IMR-90 (cell line): ENCODE data around the gene NOS2. TPM values are rescaled to one million over a fixed set of nuclear protein-coding genes. Genes with fewer than 3 reads are reported as not detected.

ENCODE experiments used
- ATAC-seq: fragments of 200-7000 bp; cut with Tn5 transposase; 2 replicates; pipeline ENCODE4 v1.9.1; 2020; ENCODE audit warnings: low read depth, mild to moderate bottlenecking, moderate library complexity
- BruUV-seq: library from RNA; stranded (reverse); fragments of 400-500 nt; replicated peaks from 2 replicates; lab custom pipeline; 2021; lab: Mats Ljungman, UMichigan
- CTCF ChIA-PET: fragments of 300-600 bp; formaldehyde crosslinking; extraction: SDS; loops from one replicate; lab custom pipeline; 2021; ENCODE audit warnings: antibody characterized with exemption; lab: Yijun Ruan, JAX
- POLR2A ChIA-PET: fragments of 300-600 bp; sonication (Branson Sonifier 250); formaldehyde crosslinking; loops from one replicate; lab custom pipeline; 2022; ENCODE audit warnings: antibody characterized with exemption; ENCODE audit not compliant: unreplicated experiment; lab: Charles Lee
- DNase-seq: peaks from one replicate; pipeline ENCODE4 v3.0.0; 2013
- H2AFZ ChIP-seq: replicated peaks from 2 replicates; pipeline ENCODE3; 2013; ENCODE audit warnings: low read length, mild to moderate bottlenecking; ENCODE audit not compliant: poor library complexity
- H2AK5ac ChIP-seq: 2 replicates; pipeline ENCODE4 v1.6.1; 2013; ENCODE audit warnings: low read depth, low read length, inconsistent platforms
- H2AK9ac ChIP-seq: replicated peaks from 2 replicates; pipeline ENCODE3; 2013; ENCODE audit warnings: mild to moderate bottlenecking, low read depth, low read length, moderate library complexity; ENCODE audit not compliant: poor library complexity
- H2BK120ac ChIP-seq: 2 replicates; pipeline ENCODE4 v1.6.1; 2013; ENCODE audit warnings: low read depth, low read length, inconsistent platforms
- H2BK15ac ChIP-seq: 3 replicates; pipeline ENCODE4 v1.6.1; 2013; ENCODE audit warnings: low read depth, low read length, inconsistent platforms
- H2BK20ac ChIP-seq: 2 replicates; pipeline ENCODE4 v1.6.1; 2013; ENCODE audit warnings: low read depth, mild to moderate bottlenecking, inconsistent platforms, low read length, moderate library complexity
- H2BK5ac ChIP-seq: 2 replicates; pipeline ENCODE4 v1.6.1; 2013; ENCODE audit warnings: mild to moderate bottlenecking, low read depth, low read length, inconsistent platforms; ENCODE audit not compliant: poor library complexity, severe bottlenecking
- H3K14ac ChIP-seq: replicated peaks from 2 replicates; pipeline ENCODE4 v1.6.1; 2013; ENCODE audit warnings: low read depth, low read length, inconsistent platforms
- H3K18ac ChIP-seq: 2 replicates; pipeline ENCODE4 v1.6.1; 2013; ENCODE audit warnings: low read depth, low read length, control low read depth
- H3K23ac ChIP-seq: 2 replicates; pipeline ENCODE4 v1.6.1; 2013; ENCODE audit warnings: low read depth, low read length, inconsistent platforms
- H3K27ac ChIP-seq: 2 replicates; pipeline ENCODE4 v1.5.1; 2013; ENCODE audit warnings: mild to moderate bottlenecking, control low read depth, low read length; ENCODE audit not compliant: insufficient read depth
- H3K27me3 ChIP-seq: 2 replicates; pipeline ENCODE4 v1.6.1; 2013; ENCODE audit warnings: low read length; ENCODE audit not compliant: control insufficient read depth, insufficient read depth
- H3K36me3 ChIP-seq: 2 replicates; pipeline ENCODE4 v1.6.1; 2013; ENCODE audit warnings: low read length, mixed read lengths; ENCODE audit not compliant: control insufficient read depth, insufficient read depth
- H3K4ac ChIP-seq: 2 replicates; pipeline ENCODE4 v1.6.1; 2013; ENCODE audit warnings: low read depth, low read length, inconsistent platforms
- H3K4me1 ChIP-seq: 2 replicates; pipeline ENCODE4 v1.6.1; 2013; ENCODE audit warnings: low read length, mixed read lengths; ENCODE audit not compliant: control insufficient read depth, insufficient read depth
- H3K4me2 ChIP-seq: 2 replicates; pipeline ENCODE4 v1.6.1; 2013; ENCODE audit warnings: low read depth, mild to moderate bottlenecking, control low read depth, low read length, moderate library complexity
- H3K4me3 ChIP-seq: 2 replicates; pipeline ENCODE4 v1.5.1; 2013; ENCODE audit warnings: low read depth, mild to moderate bottlenecking, control low read depth, low read length, moderate library complexity; ENCODE audit not compliant: insufficient read depth
- H3K56ac ChIP-seq: 2 replicates; pipeline ENCODE4 v1.6.1; 2013; ENCODE audit warnings: low read length, inconsistent platforms; ENCODE audit not compliant: insufficient read depth; ENCODE audit errors: extremely low read depth
- H3K79me1 ChIP-seq, 2 experiments: 2 replicates each; pipeline ENCODE4 v1.6.1; 2013; ENCODE audit warnings: low read length in 2 of 2, inconsistent platforms in 1 of 2, low read depth in 1 of 2
- H3K9ac ChIP-seq: 2 replicates; pipeline ENCODE4 v1.6.1; 2013; ENCODE audit warnings: low read depth, low read length, control low read depth
- H3K9me1 ChIP-seq: 2 replicates; pipeline ENCODE4 v1.6.1; 2013; ENCODE audit warnings: low read length, inconsistent platforms; ENCODE audit not compliant: insufficient read depth
- H3K9me3 ChIP-seq: 2 replicates; pipeline ENCODE4 v1.6.1; 2013; ENCODE audit warnings: low read length; ENCODE audit not compliant: control insufficient read depth, insufficient read depth
- H4K20me1 ChIP-seq: 2 replicates; pipeline ENCODE4 v1.6.1; 2013; ENCODE audit warnings: low read length, inconsistent platforms; ENCODE audit not compliant: insufficient read depth
- H4K5ac ChIP-seq: 2 replicates; pipeline ENCODE4 v1.6.1; 2013; ENCODE audit warnings: mild to moderate bottlenecking, low read depth, low read length, control low read depth
- H4K8ac ChIP-seq, 2 experiments: 2 replicates each; pipeline ENCODE4 v1.6.1; 2013; ENCODE audit warnings: low read depth in 2 of 2, low read length in 2 of 2, control low read depth in 1 of 2, inconsistent platforms in 1 of 2
- H4K91ac ChIP-seq: 2 replicates; pipeline ENCODE4 v1.6.1; 2013; ENCODE audit warnings: low read depth, low read length, inconsistent platforms; ENCODE audit not compliant: insufficient read depth
- BHLHE40 ChIP-seq: fragments of 150-350 bp; IDR thresholded peaks from 2 replicates; pipeline ENCODE4 v1.6.1; 2016; ENCODE audit warnings: mild to moderate bottlenecking, low read depth, low read length
- CEBPB ChIP-seq: IDR thresholded peaks from 2 replicates; pipeline ENCODE4 v1.6.1; 2012; ENCODE audit warnings: low read depth, low read length, improper control_type of control experiment
- CHD1 ChIP-seq: IDR thresholded peaks from 2 replicates; pipeline ENCODE4 v1.6.1; 2012; ENCODE audit warnings: low read depth, low read length, improper control_type of control experiment
- FOS ChIP-seq: fragments of 150-350 bp; IDR thresholded peaks from 2 replicates; pipeline ENCODE4 v1.6.1; 2016; ENCODE audit warnings: low read depth, low read length
- MAFK ChIP-seq: IDR thresholded peaks from 2 replicates; pipeline ENCODE4 v1.6.1; 2012; ENCODE audit warnings: low read depth, low read length, improper control_type of control experiment
- MAZ ChIP-seq: IDR thresholded peaks from 2 replicates; pipeline ENCODE4 v1.6.1; 2012; ENCODE audit warnings: low read depth, mild to moderate bottlenecking, low read length, improper control_type of control experiment, moderate library complexity, borderline replicate concordance
- MXI1 ChIP-seq: IDR thresholded peaks from 2 replicates; pipeline ENCODE4 v1.6.1; 2012; ENCODE audit warnings: low read depth, mild to moderate bottlenecking, low read length, moderate library complexity, borderline replicate concordance
- NFE2L2 ChIP-seq: fragments of 150-350 bp; IDR thresholded peaks from 2 replicates; pipeline ENCODE4 v1.6.1; 2016; ENCODE audit warnings: low read depth, mild to moderate bottlenecking, low read length
- POLR2A ChIP-seq: IDR thresholded peaks from 2 replicates; pipeline ENCODE4 v1.6.1; 2012; ENCODE audit warnings: mild to moderate bottlenecking, low read depth, low read length
- RAD21 ChIP-seq: IDR thresholded peaks from 2 replicates; pipeline ENCODE4 v1.6.1; 2012; ENCODE audit warnings: low read length, improper control_type of control experiment
- RCOR1 ChIP-seq: IDR thresholded peaks from 2 replicates; pipeline ENCODE4 v1.6.1; 2012; ENCODE audit warnings: mild to moderate bottlenecking, low read length, improper control_type of control experiment; ENCODE audit not compliant: insufficient replicate concordance
- RFX5 ChIP-seq: IDR thresholded peaks from 2 replicates; pipeline ENCODE4 v1.8.0; 2012; ENCODE audit warnings: low read depth, mild to moderate bottlenecking, low read length, moderate library complexity
- SMC3 ChIP-seq: fragments of 150-350 bp; IDR thresholded peaks from 2 replicates; pipeline ENCODE4 v1.6.1; 2016; ENCODE audit warnings: low read depth, mild to moderate bottlenecking, antibody characterized with exemption, low read length, moderate library complexity
- WGBS, 2 experiments: methylation state at CpG; one replicate each; pipeline versions ENCODE4 v1.1.5 to v1.1.7; 2013; ENCODE audit warnings: missing lambda C conversion rate in 2 of 2; ENCODE audit not compliant: insufficient read length in 1 of 2; ENCODE audit errors: extremely low coverage in 2 of 2; 5-methylcytosine and 5-hydroxymethylcytosine counted together
- dilution Hi-C: fragments of 300-500 bp; cut with HindIII; formaldehyde crosslinking; loops from one replicate; pipeline ENCODE4 v1.14.3; 2018; ENCODE audit warnings: low sequenced_read_pairs; ENCODE audit not compliant: unreplicated experiment
- in situ Hi-C: fragments of 300-500 bp; cut with MboI; formaldehyde crosslinking; loops from 3 replicates; pipeline ENCODE4 v1.14.3; 2019; ENCODE audit warnings: low sequenced_read_pairs, inconsistent platforms, mixed read lengths
- intact Hi-C: fragments of 100-400 bp; cut with micrococcal nuclease; formaldehyde crosslinking; loops from 2 replicates; pipeline ENCODE4 v1.10.0; 2022
- polyA plus RNA-seq, 3 experiments: library from polyadenylated mRNA; depleted of rRNA; stranded (reverse); fragments of >200 nt; gene quantifications; 2 replicates each; pipeline ENCODE4 v1.2.3, GENCODE V29; 2012; ENCODE audit warnings: low replicate concordance in 1 of 3
- total RNA-seq: library from RNA; depleted of rRNA; stranded (reverse); fragments of >200 nt; gene quantifications from 2 replicates; pipeline ENCODE4 v1.2.3, GENCODE V29; 2012
- TF ChIP-seq, protein P1 (sequence below): fragments of 150-350 bp; IDR thresholded peaks from 2 replicates; pipeline ENCODE4 v1.6.1; 2017; ENCODE audit warnings: mild to moderate bottlenecking, antibody characterized with exemption, low read length, low read depth
- TF ChIP-seq, protein P2 (sequence below): conservative IDR thresholded peaks from 2 replicates; pipeline ENCODE4 v1.5.1; 2012; ENCODE audit warnings: mild to moderate bottlenecking, low read depth, low read length, improper control_type of control experiment
- TF ChIP-seq, protein P3 (sequence below): fragments of 150-350 bp; IDR thresholded peaks from 2 replicates; pipeline ENCODE4 v1.6.1; 2016; ENCODE audit warnings: low read depth, mild to moderate bottlenecking, low read length, moderate library complexity, borderline replicate concordance

Gene NOS2
- total and polyA plus RNA-seq, 2 of the 4 experiments (the other 2 are of a cell fraction) = under 0.01 TPM; not detected in 1

DNA sequence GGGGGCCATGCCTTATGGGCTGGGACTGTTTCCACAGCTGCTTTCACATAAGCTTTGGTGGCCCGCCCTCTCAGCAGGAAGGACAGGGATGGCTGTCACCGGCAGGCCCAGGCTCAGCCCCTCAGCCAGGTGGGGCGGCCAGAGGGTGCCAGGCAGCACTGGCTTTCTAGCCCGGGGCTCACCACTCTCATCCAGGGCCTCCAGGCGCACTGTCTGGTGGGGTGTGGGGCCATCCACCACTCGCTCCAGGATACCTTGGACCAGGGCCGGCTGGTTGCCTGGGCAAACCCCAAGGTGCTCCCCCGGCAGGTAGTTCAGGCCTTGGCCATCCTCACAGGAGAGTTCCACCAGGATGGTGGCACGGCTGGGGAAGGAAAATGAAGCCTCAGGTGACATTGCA lies 35.0 kb downstream of the NOS2 start:
- WGBS, 2 experiments = 50% methylated on average over 1 of the region's 9 CpGs; no CpG with 5 or more reads in 1 of the 2 experiments
- Histone ChIP-seq H3K4me1 (no peaks in the 10 kb centered on the region), H4K5ac (no peak overlapping the region), H2AK5ac (no peak overlapping the region), H2BK15ac (no peak overlapping the region), H3K23ac (no peak overlapping the region), H4K91ac (no peak overlapping the region), H3K36me3 (no peaks in the 10 kb centered on the region), H3K4me2 (no peak overlapping the region), H3K4ac (no peak overlapping the region), H4K8ac (no peak overlapping the region), H2AK9ac (no peak overlapping the region), H4K20me1 (no peaks in the 10 kb centered on the region), H2BK20ac (no peak overlapping the region), H3K27me3 (peaks cover 2% of the 10 kb centered on the region; the same call in 1 of the 2 replicates), H2BK120ac (no peak overlapping the region), H3K9me1 (no peaks in the 10 kb centered on the region), H3K9me3 (no peaks in the 10 kb centered on the region), H3K14ac (no peak overlapping the region), H3K56ac (no peak overlapping the region), H3K18ac (no peak overlapping the region), H3K9ac (no peak overlapping the region), H2BK5ac (no peak overlapping the region), H3K4me3 (no peak overlapping the region), H2AFZ (no peak overlapping the region), H3K27ac (no peak overlapping the region), H3K79me1 (no peaks in the 10 kb centered on the region)
- ATAC-seq (no peak), DNase-seq (no peak)
- TF ChIP-seq, protein P1, sequence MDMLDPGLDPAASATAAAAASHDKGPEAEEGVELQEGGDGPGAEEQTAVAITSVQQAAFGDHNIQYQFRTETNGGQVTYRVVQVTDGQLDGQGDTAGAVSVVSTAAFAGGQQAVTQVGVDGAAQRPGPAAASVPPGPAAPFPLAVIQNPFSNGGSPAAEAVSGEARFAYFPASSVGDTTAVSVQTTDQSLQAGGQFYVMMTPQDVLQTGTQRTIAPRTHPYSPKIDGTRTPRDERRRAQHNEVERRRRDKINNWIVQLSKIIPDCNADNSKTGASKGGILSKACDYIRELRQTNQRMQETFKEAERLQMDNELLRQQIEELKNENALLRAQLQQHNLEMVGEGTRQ = no peak
- TF ChIP-seq FOS (no peak), CEBPB (no peak), SMC3 (no peak), CHD1 (no peak), RCOR1 (no peak), RAD21 (no peak), MAZ (no peak), POLR2A (no peak), MAFK (no peak), BHLHE40 (no peak), RFX5 (no peak), NFE2L2 (no peak), MXI1 (no peak)
- TF ChIP-seq, protein P2, sequence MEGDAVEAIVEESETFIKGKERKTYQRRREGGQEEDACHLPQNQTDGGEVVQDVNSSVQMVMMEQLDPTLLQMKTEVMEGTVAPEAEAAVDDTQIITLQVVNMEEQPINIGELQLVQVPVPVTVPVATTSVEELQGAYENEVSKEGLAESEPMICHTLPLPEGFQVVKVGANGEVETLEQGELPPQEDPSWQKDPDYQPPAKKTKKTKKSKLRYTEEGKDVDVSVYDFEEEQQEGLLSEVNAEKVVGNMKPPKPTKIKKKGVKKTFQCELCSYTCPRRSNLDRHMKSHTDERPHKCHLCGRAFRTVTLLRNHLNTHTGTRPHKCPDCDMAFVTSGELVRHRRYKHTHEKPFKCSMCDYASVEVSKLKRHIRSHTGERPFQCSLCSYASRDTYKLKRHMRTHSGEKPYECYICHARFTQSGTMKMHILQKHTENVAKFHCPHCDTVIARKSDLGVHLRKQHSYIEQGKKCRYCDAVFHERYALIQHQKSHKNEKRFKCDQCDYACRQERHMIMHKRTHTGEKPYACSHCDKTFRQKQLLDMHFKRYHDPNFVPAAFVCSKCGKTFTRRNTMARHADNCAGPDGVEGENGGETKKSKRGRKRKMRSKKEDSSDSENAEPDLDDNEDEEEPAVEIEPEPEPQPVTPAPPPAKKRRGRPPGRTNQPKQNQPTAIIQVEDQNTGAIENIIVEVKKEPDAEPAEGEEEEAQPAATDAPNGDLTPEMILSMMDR = no peak
- TF ChIP-seq, protein P3, sequence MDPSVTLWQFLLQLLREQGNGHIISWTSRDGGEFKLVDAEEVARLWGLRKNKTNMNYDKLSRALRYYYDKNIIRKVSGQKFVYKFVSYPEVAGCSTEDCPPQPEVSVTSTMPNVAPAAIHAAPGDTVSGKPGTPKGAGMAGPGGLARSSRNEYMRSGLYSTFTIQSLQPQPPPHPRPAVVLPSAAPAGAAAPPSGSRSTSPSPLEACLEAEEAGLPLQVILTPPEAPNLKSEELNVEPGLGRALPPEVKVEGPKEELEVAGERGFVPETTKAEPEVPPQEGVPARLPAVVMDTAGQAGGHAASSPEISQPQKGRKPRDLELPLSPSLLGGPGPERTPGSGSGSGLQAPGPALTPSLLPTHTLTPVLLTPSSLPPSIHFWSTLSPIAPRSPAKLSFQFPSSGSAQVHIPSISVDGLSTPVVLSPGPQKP = no peak
- dilution Hi-C loops (no loop called here), in situ Hi-C loops (loop anchor here (25.0 kb wide), 1 partner anchor 528 kb away; no protein-coding TSS in a partner anchor), intact Hi-C loops (no loop called here)
- ChIA-PET POLR2A (no interaction called here), CTCF (no interaction called here)
- BruUV-seq = no TSS peak
